Stimulated activated CD4-positive, alpha-beta T cell treated with anti-CD3 and anti-CD28 coated beads, Interleukin-4, amount 100 ng/mL, for 1 hour (primary cell): ENCODE measurements around the gene ACER3.
"Not testable (repeated sequence)": the region's sequence is repeated elsewhere in the genome, so short reads cannot be mapped to it uniquely, and the experiment has no call there.

Experiments
- DNase-seq: peaks from one replicate; pipeline ENCODE4 v3.0.0-alpha.2; 2020

The ACER3 gene

DNA sequence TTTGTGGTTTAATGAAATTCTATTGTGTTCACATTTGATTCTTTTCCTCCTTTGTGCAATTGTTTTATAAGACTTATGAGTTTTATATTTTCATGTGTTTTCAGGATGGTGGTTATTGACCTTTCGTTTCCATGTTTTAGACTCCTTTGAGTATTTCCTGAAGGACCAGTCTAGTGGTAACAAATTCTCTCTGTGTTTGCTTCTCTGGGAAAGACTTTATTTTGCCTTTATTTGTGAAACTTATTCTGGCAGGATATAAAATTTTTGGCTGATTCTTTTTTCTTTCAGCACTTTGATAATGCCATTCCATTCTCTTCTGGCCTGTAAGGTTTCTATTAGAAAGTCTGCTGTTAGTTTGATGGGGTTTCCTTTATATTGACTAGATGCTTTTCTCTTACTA is 83.5 kb downstream of the ACER3 start:
- no peak for DNase-seq

DNA sequence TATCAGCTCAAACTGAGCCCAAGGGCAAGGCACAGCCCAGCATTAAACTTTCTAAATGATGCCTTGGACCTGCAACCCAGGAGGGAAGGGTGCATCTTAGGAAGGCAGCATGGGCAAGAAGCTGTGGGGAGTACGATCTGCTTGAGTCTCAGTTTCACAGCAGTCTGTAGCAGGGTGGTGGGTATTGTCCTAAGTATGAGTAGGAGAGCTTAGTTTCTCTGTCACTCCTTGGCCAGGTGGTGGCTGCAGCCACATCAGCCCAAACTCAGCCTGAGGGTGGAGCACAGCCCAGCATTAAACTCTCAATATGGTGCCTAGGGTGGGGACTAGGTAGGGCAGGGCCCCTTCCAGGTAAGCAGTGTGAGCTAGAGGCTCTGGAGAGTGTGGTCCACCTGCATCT is 85.5 kb downstream of the ACER3 start:
- no peak for DNase-seq

DNA sequence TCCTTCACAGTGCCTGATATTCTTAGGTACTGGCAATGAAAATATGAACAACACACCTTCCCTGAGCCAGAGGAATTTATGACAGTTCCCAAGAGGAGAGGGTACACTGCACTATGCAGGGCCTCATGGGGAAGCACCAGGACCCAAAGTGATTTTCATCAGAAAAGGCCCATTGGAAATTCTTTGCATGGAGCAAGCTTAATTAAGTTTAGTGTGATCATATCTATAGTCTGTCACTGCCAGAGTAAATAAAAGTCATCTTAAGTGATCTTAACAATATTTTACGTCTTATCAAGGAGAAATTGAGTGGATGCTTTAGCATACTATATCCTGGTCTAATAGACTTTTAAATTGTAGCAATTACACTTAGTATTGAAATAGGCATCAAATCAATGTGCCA is 86.5 kb downstream of the ACER3 start:
- no peak for DNase-seq

DNA sequence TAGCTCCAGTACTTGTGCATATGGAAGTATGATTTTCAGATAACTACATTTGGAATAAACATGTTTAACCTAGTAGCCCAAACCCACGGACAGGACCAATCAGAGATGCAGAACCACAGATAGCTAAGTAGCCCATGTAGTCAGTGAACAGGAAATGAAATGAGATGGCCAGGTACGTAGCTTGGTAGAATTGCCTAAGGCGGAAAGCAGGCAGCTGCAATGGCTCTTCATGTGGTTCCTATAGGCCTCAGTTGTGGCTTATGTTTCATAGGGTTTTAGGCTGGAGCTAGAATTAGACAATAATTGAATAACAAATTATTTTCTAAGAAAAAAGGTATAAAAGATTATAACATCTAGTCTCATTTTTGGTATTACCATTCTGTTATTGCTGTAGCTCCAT is 87.1 kb downstream of the ACER3 start:
- no peak for DNase-seq

DNA sequence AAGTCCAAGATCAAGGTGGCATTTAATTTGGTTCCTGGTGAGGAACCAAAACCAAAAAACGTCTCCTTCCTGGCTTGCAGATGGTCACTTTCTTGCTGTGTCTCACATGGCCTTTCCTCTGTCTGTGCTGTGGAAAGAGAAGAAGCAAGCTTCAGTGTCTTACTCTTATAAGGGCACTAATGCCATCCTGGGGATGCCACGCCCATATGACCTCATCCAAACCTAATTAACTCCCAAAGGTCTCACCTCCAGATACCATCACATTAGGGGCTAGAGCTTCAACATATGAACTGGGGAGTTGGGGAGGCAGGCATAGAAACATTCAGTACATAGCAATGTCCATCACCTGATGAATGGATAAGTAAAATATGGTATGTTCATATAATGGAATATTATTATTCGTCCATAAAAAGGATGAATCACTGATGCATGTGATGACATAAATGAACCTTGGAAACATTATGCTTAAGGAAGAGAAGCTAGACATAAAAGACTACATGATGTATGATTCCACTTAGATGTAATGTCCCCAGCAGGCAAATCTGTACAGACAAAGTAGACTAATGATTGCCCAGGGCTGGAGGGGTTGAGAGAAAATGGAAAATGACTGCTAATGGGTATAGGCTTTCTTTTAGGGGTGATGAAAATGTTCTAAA is 94.9 kb downstream of the ACER3 start:
- DNase-seq = no peak

DNA sequence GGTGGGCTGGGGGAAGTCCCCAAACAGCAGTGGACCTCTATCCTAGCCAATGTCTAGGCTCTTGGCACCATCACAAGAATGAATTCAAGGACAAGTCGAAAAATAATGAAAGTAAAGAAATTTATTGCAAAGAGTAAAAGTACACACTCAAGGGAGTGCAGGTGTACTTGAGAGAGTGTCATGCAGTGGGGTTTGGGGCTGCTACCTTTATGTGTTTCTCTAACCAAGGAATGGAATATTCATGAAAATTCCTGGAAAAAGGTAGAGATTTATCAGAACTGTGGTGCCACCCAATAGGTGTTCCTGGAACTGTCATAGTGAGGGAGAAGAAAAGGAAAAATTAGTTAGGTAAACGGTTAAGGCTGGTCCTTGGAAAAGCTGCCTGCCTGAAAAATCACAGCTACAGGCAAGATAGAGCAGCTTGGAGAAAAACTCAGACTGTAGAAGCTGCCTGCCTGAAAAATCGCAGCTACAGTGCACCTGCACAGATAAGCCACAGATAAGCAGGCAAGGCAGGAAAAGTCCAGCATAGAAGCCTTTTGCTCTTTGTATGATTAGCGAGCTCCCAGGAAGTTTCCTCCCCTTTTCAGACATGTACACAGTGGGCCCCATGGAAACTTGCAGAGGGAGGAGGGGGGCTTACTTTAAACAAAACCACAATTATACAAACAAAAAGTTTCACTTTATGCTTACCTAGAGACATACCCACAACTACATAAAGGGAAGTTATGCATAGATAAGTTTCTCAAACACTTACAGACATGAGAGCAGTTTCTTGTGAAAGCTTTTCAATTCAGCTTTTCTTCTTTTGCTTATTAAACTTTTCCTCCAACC is 102.1 kb downstream of the ACER3 start:
- no peak for DNase-seq

DNA sequence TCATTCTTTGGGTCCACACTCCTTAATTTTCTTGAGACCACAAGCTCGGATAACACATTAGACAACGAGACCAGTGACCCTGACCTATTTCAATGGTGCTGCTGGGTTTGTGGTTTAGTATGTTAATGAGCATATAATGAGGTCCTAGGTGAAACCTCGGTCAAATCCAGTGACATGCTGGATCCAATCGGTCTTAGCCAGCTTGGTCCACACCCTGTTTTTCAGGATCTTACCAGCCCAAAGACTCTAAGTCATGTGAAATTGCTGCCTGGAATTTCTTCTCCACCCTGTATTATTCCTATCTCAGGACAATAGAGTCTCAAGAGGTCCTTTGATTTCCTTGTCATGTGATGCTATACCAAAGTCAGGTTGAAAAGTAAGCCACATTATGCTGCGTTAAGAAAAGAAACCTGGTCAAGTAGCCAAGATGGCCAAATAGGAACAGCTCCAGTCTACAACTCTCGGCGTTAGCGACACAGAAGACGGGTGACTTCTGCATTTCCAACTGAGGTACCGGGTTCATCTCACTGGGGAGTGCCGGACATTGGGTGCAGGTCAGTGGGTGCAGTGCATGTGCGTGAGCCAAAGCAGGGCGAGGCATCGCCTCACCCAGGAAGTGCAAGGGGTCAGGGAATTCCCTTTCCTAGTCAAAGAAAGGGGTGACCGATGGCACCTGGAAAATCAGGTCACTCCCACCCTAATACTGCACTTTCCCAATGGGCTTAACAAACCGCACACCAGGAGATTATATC is 102.9 kb downstream of the ACER3 start:
- DNase-seq = not testable (repeated sequence)

DNA sequence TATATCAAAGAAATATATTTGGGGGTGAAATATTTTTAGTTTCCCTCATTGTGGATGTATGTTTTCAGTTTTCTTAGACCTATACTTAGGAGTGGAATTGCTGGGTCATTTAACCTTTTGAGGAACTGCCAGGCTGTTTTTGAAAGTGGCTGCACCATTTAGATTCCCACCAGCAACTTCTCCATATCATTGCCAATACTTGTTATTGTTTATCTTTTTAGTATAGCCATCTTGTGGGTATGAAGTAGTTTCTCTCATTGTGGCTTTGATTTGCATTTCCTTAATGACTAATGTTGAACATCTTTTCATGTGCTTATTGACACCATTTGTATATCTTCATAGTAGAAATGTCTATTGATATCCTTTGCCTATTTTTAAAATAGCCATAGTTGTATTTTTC is 111.3 kb downstream of the ACER3 start:
- no peak for DNase-seq

DNA sequence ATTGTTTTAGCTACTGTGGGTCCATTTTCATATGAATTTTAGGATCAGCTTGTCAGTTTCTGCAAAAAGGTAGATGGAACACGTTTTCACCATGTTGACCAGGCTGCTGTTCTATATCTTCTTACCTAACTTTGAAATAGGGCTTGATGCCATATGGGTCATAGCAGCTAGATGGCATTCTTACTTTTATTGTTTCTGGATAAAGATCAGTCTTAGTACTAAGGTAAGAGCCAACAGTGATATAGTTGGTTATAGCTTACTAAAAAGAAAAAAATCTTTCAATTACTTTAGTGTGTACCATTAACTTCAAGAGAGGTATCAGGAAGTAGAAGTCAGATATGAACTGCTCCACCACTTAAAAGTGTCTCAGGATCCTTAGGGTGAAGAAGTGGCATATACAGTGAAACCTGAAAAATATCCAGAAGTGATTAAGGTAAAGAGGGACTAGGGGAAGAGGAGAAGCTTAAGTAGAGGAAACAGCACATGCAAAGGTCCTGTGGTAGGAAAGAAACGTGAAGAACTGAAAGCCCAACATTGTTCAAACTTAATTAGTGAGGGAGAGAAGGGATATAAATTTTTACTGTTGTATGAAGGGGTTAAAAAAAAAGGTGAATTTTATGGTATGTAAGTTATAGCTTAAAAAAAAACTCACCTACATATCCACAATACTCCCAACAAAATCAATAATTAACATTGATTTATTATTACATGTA is 113.6 kb downstream of the ACER3 start:
- no peak for DNase-seq

DNA sequence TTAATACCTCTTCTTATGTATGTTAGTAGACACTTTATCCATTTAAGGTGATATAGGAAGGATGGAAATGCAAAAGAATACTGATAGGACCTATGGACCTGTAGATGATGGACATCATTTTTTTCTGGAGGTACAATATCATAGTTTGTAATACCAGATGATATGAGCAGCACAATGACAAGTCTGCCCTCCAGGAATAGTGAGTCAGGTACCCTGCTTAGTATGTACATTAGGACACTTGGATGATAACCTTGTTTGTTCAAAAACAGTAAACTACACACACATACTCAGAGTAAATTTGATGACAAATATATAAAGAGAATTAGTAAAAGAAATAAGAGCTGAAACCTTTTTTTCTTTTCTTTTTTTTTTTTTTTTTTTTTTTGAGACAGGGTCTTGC is 114.8 kb downstream of the ACER3 start:
- DNase-seq = no peak

DNA sequence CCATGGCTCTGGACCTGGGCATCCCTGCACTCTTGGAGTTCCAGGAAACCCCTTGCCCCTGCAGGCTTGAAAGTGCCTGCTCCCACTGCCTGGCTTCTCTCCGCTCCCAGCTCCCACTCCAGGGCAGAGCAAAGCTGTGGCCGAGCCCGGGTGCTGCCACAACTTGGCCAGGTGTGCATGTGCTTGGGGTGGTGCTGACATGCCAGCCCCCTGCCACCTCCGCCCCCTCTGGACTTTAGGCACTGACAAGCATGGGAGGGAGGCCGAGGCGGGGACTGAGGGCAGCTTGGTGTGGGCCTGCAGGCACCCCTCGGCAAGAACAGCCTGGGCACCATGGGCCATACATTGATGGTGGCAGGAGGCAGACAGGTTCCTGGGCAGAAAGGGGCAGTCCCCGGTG is 117.1 kb downstream of the ACER3 start:
- no peak for DNase-seq

- DNase-seq = no peak
Measured at GRCh38 chr11:76978239-76978638, 117.5 kb downstream of the ACER3 start.

GRCh38 chr11:76978818-76979217 is 118.1 kb downstream of the ACER3 start:
- DNase-seq = no peak

GRCh38 chr11:76980196-76980595 is 119.5 kb downstream of the ACER3 start:
- no peak for DNase-seq

DNA sequence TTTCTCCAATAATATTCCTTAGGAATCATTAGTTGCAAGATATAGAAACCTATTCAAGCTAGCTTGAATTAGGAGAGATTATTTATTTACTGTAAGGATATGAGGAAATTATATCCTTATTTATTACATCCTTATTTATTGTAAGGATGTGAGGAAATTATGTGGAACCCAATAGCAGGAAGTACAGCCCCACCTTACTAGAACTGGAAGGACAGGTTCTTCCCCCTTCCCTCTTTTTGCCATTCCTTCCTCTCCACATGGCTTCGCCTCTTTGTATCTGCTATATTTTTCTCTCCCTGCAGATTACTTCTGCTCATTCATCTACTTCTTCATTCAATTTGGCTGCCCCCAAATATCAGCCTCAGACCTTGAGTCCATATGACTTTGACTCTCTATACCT is 124.0 kb downstream of the ACER3 start:
- no peak for DNase-seq

- DNase-seq = no peak
Measured at GRCh38 chr11:76987203-76987602, 126.5 kb downstream of the ACER3 start.

DNA sequence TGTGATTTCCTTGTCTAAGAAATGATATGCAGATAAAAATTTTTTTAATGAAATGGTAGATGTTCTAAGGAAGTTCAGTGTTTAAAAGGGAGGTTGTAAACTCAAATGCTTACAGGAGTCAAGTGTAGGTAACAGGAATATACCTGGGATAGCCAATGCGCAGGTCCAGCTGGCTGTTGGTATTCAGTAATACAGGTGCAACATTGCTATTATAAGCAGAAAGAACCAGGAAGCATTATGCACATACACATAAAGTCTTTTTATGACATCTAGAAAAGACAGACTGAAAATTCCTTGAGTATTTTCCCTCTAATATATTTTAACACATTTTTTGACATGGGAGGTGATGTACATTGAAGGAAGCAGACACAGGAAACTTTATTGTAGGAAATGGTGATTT is 129.9 kb downstream of the ACER3 start:
- no peak for DNase-seq

- DNase-seq = no peak
Measured at GRCh38 chr11:76995081-76995576, 134.4 kb downstream of the ACER3 start.

GRCh38 chr11:76997512-76997911 is 136.8 kb downstream of the ACER3 start:
- no peak for DNase-seq

DNA sequence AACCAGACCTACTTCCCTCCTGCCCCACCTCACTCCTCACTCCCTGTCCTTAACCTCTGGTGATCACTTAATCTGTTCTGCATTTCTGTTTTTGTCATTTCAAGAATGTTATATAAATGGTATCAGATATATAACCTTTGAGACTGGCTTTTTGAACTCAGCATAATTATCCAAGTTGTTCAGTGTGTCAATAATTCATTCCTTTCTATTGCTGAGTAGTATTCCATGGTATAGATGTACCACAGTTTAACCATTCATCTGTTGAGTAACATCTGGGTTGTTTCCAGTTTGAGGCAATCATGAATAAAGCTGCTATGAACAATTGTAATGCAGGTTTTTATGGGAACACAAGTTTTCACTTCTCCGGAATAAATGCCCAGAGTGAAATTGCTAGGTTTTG is 138.9 kb downstream of the ACER3 start:
- no peak for DNase-seq

- no peak for DNase-seq
Measured at GRCh38 chr11:77001613-77002012, 140.9 kb downstream of the ACER3 start.

- DNase-seq = no peak
Measured at GRCh38 chr11:77002776-77003175, 142.1 kb downstream of the ACER3 start.

GRCh38 chr11:77003963-77004362 is 143.2 kb downstream of the ACER3 start:
- no peak for DNase-seq
